HepG2 (cell line): ENCODE results near the gene MRPL39. TPM values are rescaled to one million over a fixed set of nuclear protein-coding genes. Genes with fewer than 3 reads are reported as not detected.
A peak's percentile ranks its signal among the peaks of the same experiment; 100 is the strongest.

Experiments used
- BHLHE40 ChIP-seq: IDR thresholded peaks from 2 replicates; pipeline ENCODE4 v1.6.1; 2011; ENCODE audit warnings: low read length, improper control_type of control experiment
- DNMT1 ChIP-seq: sonication (generic); formaldehyde crosslinking; IDR thresholded peaks from 2 replicates; pipeline ENCODE4 v1.5.1; 2020; ENCODE audit warnings: mild to moderate bottlenecking, missing genetic modification reagents
- FOXO4 ChIP-seq: sonication (generic); formaldehyde crosslinking; conservative IDR thresholded peaks from 2 replicates; pipeline ENCODE4 v1.8.1; 2023; ENCODE audit warnings: missing genetic modification reagents
- HMGXB4 ChIP-seq, 2 experiments: sonication (generic) in 1 of 2; formaldehyde crosslinking in 1 of 2; IDR thresholded peaks; 2 replicates each; pipeline versions ENCODE4 v1.4.0 to v1.6.1; 2018 to 2020; ENCODE audit warnings: missing genetic modification reagents in 2 of 2, borderline replicate concordance in 1 of 2, low read depth in 1 of 2, mild to moderate bottlenecking in 1 of 2, missing biosample characterization in 1 of 2
- KDM5B ChIP-seq: sonication (generic); formaldehyde crosslinking; IDR thresholded peaks from 2 replicates; pipeline ENCODE4 v1.4.0; 2020; ENCODE audit warnings: missing genetic modification reagents, mild to moderate bottlenecking, borderline replicate concordance
- LRRFIP1 ChIP-seq: sonication (generic); formaldehyde crosslinking; conservative IDR thresholded peaks from 2 replicates; pipeline ENCODE4 v1.4.0; 2020; ENCODE audit warnings: missing genetic modification reagents
- MAF1 ChIP-seq: sonication (generic); formaldehyde crosslinking; IDR thresholded peaks from 2 replicates; pipeline ENCODE4 v1.5.0; 2020; ENCODE audit warnings: missing genetic modification reagents, borderline replicate concordance
- PHF8 ChIP-seq: sonication (generic); formaldehyde crosslinking; IDR thresholded peaks from 2 replicates; pipeline ENCODE4 v1.5.0; 2020; ENCODE audit warnings: missing genetic modification reagents
- POLR2G ChIP-seq: fragments of 200-400 bp; formaldehyde crosslinking; IDR thresholded peaks from 2 replicates; pipeline ENCODE4 v1.6.1; 2018; ENCODE audit warnings: mild to moderate bottlenecking, low read depth, low read length, moderate library complexity
- PRPF4 ChIP-seq: fragments of 200-400 bp; formaldehyde crosslinking; IDR thresholded peaks from 2 replicates; pipeline ENCODE4 v1.6.1; 2016; ENCODE audit warnings: low read length, low read depth; ENCODE audit not compliant: poor library complexity, severe bottlenecking
- SCMH1 ChIP-seq: sonication (generic); formaldehyde crosslinking; IDR thresholded peaks from 2 replicates; pipeline ENCODE4 v1.9.0; 2021; ENCODE audit warnings: missing genetic modification reagents, mild to moderate bottlenecking, borderline replicate concordance
- SRSF9 ChIP-seq: fragments of 200-400 bp; formaldehyde crosslinking; IDR thresholded peaks from 2 replicates; pipeline ENCODE4 v1.6.1; 2018; ENCODE audit warnings: borderline replicate concordance, mild to moderate bottlenecking, low read depth, low read length; ENCODE audit not compliant: insufficient read depth, poor library complexity, severe bottlenecking
- ZBTB1 ChIP-seq: sonication (generic); formaldehyde crosslinking; IDR thresholded peaks from 2 replicates; pipeline ENCODE4 v1.4.0; 2020; ENCODE audit warnings: missing genetic modification reagents, borderline replicate concordance
- ZNF101 ChIP-seq: sonication (generic); formaldehyde crosslinking; IDR thresholded peaks from 2 replicates; pipeline ENCODE4 v1.4.0; 2020; ENCODE audit warnings: mild to moderate bottlenecking, low read depth, missing genetic modification reagents, borderline replicate concordance
- ZNF33B ChIP-seq: sonication (generic); formaldehyde crosslinking; IDR thresholded peaks from 2 replicates; pipeline ENCODE4 v1.5.1; 2020; ENCODE audit warnings: mild to moderate bottlenecking, missing genetic modification reagents
- ZNF543 ChIP-seq: sonication (generic); formaldehyde crosslinking; IDR thresholded peaks from 2 replicates; pipeline ENCODE4 v1.4.0; 2020; ENCODE audit warnings: mild to moderate bottlenecking, missing genetic modification reagents
- ZNF629 ChIP-seq: sonication (generic); formaldehyde crosslinking; conservative IDR thresholded peaks from 2 replicates; pipeline ENCODE4 v1.5.0; 2020; ENCODE audit warnings: missing genetic modification reagents
- ZSCAN9 ChIP-seq: IDR thresholded peaks from 2 replicates; pipeline ENCODE4 v1.6.1; 2016; ENCODE audit warnings: borderline replicate concordance
- polyA plus RNA-seq, 8 experiments: library from polyadenylated mRNA; depleted of rRNA in 3 of 8; stranded (reverse) in 7 of 8; unstranded in 1 of 8; fragments of >200 nt; fragmentation: Illumina TruSeq in 4 of 8; extraction: Trizol in 4 of 8; gene quantifications; 2 replicates each; pipeline versions ENCODE4 v1.2.1 to v1.2.3, GENCODE V29; 2011 to 2016; ENCODE audit warnings: low read depth in 4 of 8, missing spikeins in 1 of 8, mixed read lengths in 1 of 8; ENCODE audit not compliant: insufficient read depth in 1 of 8
- total RNA-seq, 5 experiments: library from RNA; depleted of rRNA; stranded (reverse); fragments of >200 nt; fragmentation: Illumina TruSeq; extraction: Trizol; gene quantifications; 2 replicates each; pipeline ENCODE4 v1.2.3, GENCODE V29; 2016; ENCODE audit warnings: low read depth in 1 of 5
- TF ChIP-seq, protein P1 (sequence below): sonication (generic); formaldehyde crosslinking; IDR thresholded peaks from 2 replicates; pipeline ENCODE4 v1.8.1; 2023; ENCODE audit warnings: missing genetic modification reagents, inconsistent platforms, borderline replicate concordance

Gene MRPL39
- total and polyA plus RNA-seq, 2 of the 13 experiments (the other 11 are each of a cell fraction or from before 2014, with no cell fraction given) = 29.1 to 91.2 TPM

- TF ChIP-seq SRSF9 (no peak), ZSCAN9 (CRISPR knock-in tag) (peak; percentile 93), KDM5B (CRISPR knock-in tag) (peak; percentile 90; the same call in 1 of the 2 replicates), ZNF629 (CRISPR knock-in tag) (0 out of 2 replicates have a peak, but pooled peaks have one; percentile 46), FOXO4 (CRISPR knock-in tag) (no peak), ZNF33B (CRISPR knock-in tag) (peak; percentile 74; the same call in 1 of the 2 replicates), HMGXB4 (CRISPR knock-in tag; IDR thresholded peaks at IDR 0.05; ENCODE audit: borderline replicate concordance in 1 of 2, low read depth in 1 of 2) (peak; percentile 99), BHLHE40 (peak; percentile 27; the same call in 1 of the 2 replicates), PHF8 (CRISPR knock-in tag) (peak; percentile 96), PRPF4 (no peak), SCMH1 (CRISPR knock-in tag) (no peak), ZBTB1 (CRISPR knock-in tag) (peak; percentile 56; the same call in 1 of the 2 replicates), MAF1 (CRISPR knock-in tag) (peak; percentile 88), ZNF101 (CRISPR knock-in tag) (no peak), POLR2G (peak; percentile 95), LRRFIP1 (CRISPR knock-in tag) (no peak), ZNF543 (CRISPR knock-in tag) (no peak), DNMT1 (CRISPR knock-in tag) (0 out of 2 replicates have a peak, but pooled peaks have one; percentile 32)
- TF ChIP-seq, protein P1, sequence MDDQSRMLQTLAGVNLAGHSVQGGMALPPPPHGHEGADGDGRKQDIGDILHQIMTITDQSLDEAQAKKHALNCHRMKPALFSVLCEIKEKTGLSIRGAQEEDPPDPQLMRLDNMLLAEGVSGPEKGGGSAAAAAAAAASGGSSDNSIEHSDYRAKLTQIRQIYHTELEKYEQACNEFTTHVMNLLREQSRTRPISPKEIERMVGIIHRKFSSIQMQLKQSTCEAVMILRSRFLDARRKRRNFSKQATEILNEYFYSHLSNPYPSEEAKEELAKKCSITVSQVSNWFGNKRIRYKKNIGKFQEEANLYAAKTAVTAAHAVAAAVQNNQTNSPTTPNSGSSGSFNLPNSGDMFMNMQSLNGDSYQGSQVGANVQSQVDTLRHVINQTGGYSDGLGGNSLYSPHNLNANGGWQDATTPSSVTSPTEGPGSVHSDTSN (CRISPR knock-in tag) = no peak
Observed at GRCh38 chr21:25607151-25608043, at the start of gene MRPL39 (continued).
